ENCODE data around the gene PTPRN2. TPM values are rescaled to one million over a fixed set of nuclear protein-coding genes. Genes with fewer than 3 reads are reported as not detected.

PTPRN2 gene
- total and polyA plus RNA-seq, 2 of the 8 experiments (the other 6 are each of a cell fraction or from before 2014, with no cell fraction given) = 2.6 to 4.5 TPM

DNA sequence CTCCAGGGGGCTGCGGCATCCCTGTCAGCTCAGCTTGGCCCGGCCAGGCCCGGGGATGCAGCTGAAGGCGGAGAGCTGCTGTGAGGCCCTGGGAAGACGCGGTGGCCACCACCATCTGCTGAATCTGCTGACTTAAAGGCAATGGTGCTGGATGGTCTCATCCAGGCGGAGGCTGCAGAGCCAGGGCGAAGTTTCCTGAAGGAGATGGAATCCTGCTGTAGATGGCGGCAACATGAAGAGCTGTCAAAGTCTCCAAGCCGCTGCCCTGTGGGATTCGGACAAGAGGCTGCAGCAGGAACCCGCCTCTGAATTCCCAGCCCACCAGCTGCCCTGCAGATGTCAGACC is 200.1 kb downstream of the PTPRN2 start:
- no peak overlapping the region for H3K23ac ChIP-seq (ENCODE audit: insufficient read length)
- H3K79me2 ChIP-seq (ENCODE audit: control insufficient read depth in 1 of 2, insufficient read depth in 2 of 2, low read length in 2 of 2) = no peaks in the 10 kb centered on the region
- H3K27me3 ChIP-seq (replicated peaks in 1 of 4; ENCODE audit: control insufficient read depth in 3 of 4, extremely low read depth in 1 of 4, insufficient read depth in 3 of 4, low read length in 3 of 4) = no peaks in the 10 kb centered on the region; a peak in 2 of 7 replicates
- no peak overlapping the region for H3K14ac ChIP-seq (ENCODE audit: insufficient read length)
- H3K56ac ChIP-seq (replicated peaks; ENCODE audit: insufficient read length, low read depth, low read length) = no peak overlapping the region
- H4K20me1 ChIP-seq (replicated peaks in 1 of 2; ENCODE audit: control insufficient read depth in 1 of 2, insufficient read depth in 2 of 2, low read length in 2 of 2) = no peaks in the 10 kb centered on the region
- 84% methylated on average over 12 of the region's 12 CpGs; no CpG with 5 or more reads in 1 of the 2 experiments for WGBS, 2 experiments (ENCODE audit: extremely low coverage in 1 of 2, insufficient coverage in 1 of 2, insufficient read length in 1 of 2, insufficient replicate concordance in 2 of 2, low coverage in 1 of 2, low lambda C conversion rate in 2 of 2, missing lambda C conversion rate in 1 of 2)
- peaks cover 2% of the 10 kb centered on the region; the same call in 1 of the 2 replicates for H3K23me2 ChIP-seq (ENCODE audit: low read depth, low read length)
- 0 out of 2 replicates have a peak overlapping the region, but pooled peaks have one; percentile 27 for H2BK12ac ChIP-seq (ENCODE audit: low read depth, low read length)
- FAIRE-seq = no peak
- H4K5ac ChIP-seq (ENCODE audit: insufficient read length, low read depth, low read length) = no peak overlapping the region
- no peaks in the 10 kb centered on the region for H3K36me3 ChIP-seq (ENCODE audit: control insufficient read depth in 2 of 4, insufficient read depth in 4 of 4, low read length in 3 of 4)
- H2BK15ac ChIP-seq (ENCODE audit: low read length) = no peak overlapping the region
- H3K9me3 ChIP-seq (ENCODE audit: insufficient read depth in 2 of 2, low read depth in 1 of 2, low read length in 1 of 2) = no peaks in the 10 kb centered on the region; a peak in 1 of 4 replicates
- H3K18ac ChIP-seq (ENCODE audit: extremely low read depth, low read length) = no peak overlapping the region
- no peak overlapping the region for H2BK120ac ChIP-seq (replicated peaks; ENCODE audit: low read depth, low read length)
- H2BK20ac ChIP-seq (ENCODE audit: low read length) = no peak overlapping the region
- no peak for DNase-seq (ENCODE audit: low read depth in 1 of 2, low spot score in 2 of 2)
- H2AK5ac ChIP-seq (ENCODE audit: low read depth, low read length) = no peak overlapping the region
- H3K79me1 ChIP-seq (ENCODE audit: low read depth, low read length) = no peaks in the 10 kb centered on the region
- H3K4me3 ChIP-seq (ENCODE audit: extremely low read depth in 1 of 4, insufficient read depth in 2 of 4, low read depth in 3 of 4, low read length in 4 of 4) = no peak overlapping the region
- no peak overlapping the region for H4K91ac ChIP-seq (replicated peaks; ENCODE audit: insufficient read length, low read length)
- ChIA-PET CTCF (ENCODE audit: partially characterized antibody) (interaction anchor here (0.9 to 2.4 kb wide), 9 partner anchors 9 to 147 kb away, joined by 3 to 10 read pairs (median 4); no protein-coding TSS in a partner anchor), POLR2A (ENCODE audit: partially characterized antibody) (interaction anchor here (1.0 kb wide), 1 partner anchor 12 kb away, joined by 4 read pairs; no protein-coding TSS in a partner anchor)
- no peak overlapping the region for H3K4me2 ChIP-seq (ENCODE audit: insufficient read depth in 1 of 2, low read depth in 2 of 2, low read length in 2 of 2)
- no peak overlapping the region; the same call in 1 of the 2 replicates for H4K8ac ChIP-seq (ENCODE audit: extremely low read depth, insufficient read depth, low read length)
- no peak overlapping the region for H3K9ac ChIP-seq (replicated peaks in 1 of 4; ENCODE audit: extremely low read depth in 1 of 4, low read depth in 3 of 4, low read length in 3 of 4)
- no peak overlapping the region for H3K4ac ChIP-seq (replicated peaks; ENCODE audit: insufficient read length, low read depth, low read length)
- no peak overlapping the region for H2AFZ ChIP-seq (ENCODE audit: low read length)
- peaks cover 0 to 16% (median 8%) of the 10 kb centered on the region in 4 experiments; a peak in 6 of 7 replicates for H3K4me1 ChIP-seq (replicated peaks in 1 of 4; ENCODE audit: control insufficient read depth in 3 of 4, insufficient read depth in 4 of 4, low read length in 3 of 4)
- no peak overlapping the region for H2BK5ac ChIP-seq (ENCODE audit: low read depth, low read length)
- no peak overlapping the region for H3K27ac ChIP-seq (ENCODE audit: low read depth, low read length)
- TF ChIP-seq TAF7 (optimal IDR thresholded peaks at IDR 0.05; ENCODE audit: borderline replicate concordance, low read depth, low read length) = no peak
- no peak for TF ChIP-seq NANOG (IDR thresholded peaks at IDR 0.05; ENCODE audit: insufficient read depth, low read depth, low read length, poor library complexity, severe bottlenecking)

Measured in H1 (cell line).